ENCODE measurements around the gene CATSPER3. TPM values are rescaled to one million over a fixed set of nuclear protein-coding genes. Genes with fewer than 3 reads are reported as not detected.

Gene CATSPER3
- total RNA-seq, 6 experiments from 2014 or later, result 0.14 to 0.25 (median 0.19) TPM; not detected in 3

DNA sequence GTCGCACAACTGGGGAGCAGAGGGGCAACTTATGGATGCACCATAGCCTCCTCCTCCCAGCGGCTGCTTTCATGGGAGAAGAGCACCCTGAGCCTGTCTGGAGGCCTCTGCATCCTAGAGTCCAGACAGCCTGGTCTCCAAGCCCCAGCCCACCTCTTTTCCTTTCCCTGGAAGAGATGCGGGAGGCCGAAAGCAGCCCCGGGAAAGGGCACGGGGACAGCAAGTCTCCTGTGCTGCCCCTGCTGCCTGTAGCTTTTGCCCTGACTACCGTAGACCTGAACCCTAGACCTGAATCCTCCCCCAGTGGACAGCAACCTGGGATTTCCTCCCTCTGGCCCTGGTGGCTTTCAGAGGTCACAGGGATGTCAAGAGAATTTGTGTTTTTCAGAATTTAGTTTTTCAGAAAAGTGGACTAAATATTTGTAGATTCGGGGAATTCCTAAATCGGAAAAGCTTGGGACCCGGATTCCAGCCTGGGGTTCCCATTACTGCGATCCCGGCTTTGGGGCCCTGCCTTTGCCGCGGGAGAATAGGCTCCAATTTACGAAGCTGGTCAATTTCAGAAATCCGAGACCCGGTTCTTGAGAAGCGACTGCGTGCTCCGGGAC, 70.6 kb downstream of the CATSPER3 start:
- TF ChIP-seq, protein P1, sequence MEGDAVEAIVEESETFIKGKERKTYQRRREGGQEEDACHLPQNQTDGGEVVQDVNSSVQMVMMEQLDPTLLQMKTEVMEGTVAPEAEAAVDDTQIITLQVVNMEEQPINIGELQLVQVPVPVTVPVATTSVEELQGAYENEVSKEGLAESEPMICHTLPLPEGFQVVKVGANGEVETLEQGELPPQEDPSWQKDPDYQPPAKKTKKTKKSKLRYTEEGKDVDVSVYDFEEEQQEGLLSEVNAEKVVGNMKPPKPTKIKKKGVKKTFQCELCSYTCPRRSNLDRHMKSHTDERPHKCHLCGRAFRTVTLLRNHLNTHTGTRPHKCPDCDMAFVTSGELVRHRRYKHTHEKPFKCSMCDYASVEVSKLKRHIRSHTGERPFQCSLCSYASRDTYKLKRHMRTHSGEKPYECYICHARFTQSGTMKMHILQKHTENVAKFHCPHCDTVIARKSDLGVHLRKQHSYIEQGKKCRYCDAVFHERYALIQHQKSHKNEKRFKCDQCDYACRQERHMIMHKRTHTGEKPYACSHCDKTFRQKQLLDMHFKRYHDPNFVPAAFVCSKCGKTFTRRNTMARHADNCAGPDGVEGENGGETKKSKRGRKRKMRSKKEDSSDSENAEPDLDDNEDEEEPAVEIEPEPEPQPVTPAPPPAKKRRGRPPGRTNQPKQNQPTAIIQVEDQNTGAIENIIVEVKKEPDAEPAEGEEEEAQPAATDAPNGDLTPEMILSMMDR (IDR thresholded peaks at IDR 0.05), result no peak
- Mint-ChIP-seq H3K4me1 (ENCODE audit: low read depth) (peaks cover 6% of the 10 kb centered on the region; the same call in 1 of the 2 replicates), H3K36me3 (ENCODE audit: low read depth) (no peaks in the 10 kb centered on the region), H3K9me3 (no peaks in the 10 kb centered on the region), H3K27ac (no peak overlapping the region), H3K4me3 (no peak overlapping the region), H3K27me3 (ENCODE audit: insufficient read depth) (peaks cover 22% of the 10 kb centered on the region)
- DNase-seq, result no peak

DNA sequence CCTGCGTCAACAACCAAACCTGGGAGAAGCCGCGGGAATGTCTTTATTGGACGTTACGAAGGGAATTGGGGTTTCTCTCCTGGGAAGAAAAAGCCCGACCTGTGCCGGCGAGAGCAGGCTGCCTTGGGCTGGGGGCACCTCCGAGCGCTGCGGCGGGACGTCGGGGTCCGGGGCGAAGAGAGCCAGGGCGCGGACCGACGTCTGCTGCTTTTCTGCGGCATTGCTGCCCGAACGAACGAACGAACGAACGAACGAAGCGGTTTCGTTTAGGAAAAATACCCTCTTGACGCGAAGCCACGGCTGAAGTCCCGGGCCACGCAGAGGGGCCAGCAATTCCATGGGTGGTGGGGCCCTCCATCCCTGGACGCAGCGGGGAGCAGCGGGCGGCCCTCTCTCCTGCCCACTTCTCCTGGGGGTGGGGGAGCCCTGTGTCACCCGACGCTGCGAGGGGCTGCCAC, 71.1 kb downstream of the CATSPER3 start:
- Mint-ChIP-seq H3K36me3 (ENCODE audit: low read depth) (no peaks in the 10 kb centered on the region), H3K27ac (no peak overlapping the region), H3K27me3 (ENCODE audit: insufficient read depth) (peaks cover 22% of the 10 kb centered on the region), H3K9me3 (no peaks in the 10 kb centered on the region), H3K4me1 (ENCODE audit: low read depth) (peaks cover 6% of the 10 kb centered on the region; the same call in 1 of the 2 replicates), H3K4me3 (no peak overlapping the region)
- TF ChIP-seq, protein P1 (IDR thresholded peaks at IDR 0.05), result no peak
- no peak for DNase-seq

DNA sequence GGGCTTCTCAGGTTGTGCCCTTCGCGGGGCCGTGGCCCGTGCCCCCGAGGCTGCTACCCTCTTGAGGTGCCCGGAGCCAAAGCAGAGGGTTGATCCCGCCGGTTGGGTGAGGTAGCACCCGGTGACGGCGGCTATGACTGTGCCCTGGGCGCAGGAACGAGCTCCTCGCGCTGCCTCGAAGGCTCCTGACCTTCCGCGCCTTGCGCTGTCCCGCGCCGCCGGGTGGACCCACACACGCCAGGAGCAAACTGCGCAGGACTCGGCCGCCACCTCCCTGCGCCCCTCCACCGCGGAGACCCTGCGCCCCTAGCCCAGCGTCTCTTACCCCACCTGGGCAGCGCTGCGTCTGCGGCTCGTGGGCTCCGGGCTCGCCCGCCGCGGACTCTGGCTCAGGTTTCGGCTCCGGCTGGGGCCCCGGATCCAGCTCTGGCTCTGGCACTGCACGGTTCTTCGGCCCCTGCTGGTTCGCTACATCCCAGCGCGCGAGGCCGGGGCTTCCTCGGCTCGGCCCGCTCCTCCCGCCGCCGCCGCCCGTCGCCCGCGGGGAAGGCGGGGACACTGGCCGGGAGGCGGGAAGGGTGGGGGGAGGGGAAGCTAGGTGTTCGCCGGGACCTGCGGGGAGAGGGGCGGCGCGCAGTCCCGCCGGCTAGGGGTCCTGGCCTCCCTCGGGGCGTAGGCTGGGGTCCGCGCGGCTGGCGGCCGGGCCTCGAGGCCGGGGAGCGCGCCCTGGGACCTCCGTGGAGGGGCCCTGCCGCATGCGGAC, 71.7 kb downstream of the CATSPER3 start:
- peaks cover 6% of the 10 kb centered on the region; the same call in 1 of the 2 replicates for H3K4me1 Mint-ChIP-seq (ENCODE audit: low read depth)
- TF ChIP-seq, protein P1 (IDR thresholded peaks at IDR 0.05), result no peak
- no peak overlapping the region for H3K4me3 Mint-ChIP-seq
- H3K36me3 Mint-ChIP-seq (ENCODE audit: low read depth), result no peaks in the 10 kb centered on the region
- DNase-seq, result no peak
- peaks cover 22% of the 10 kb centered on the region for H3K27me3 Mint-ChIP-seq (ENCODE audit: insufficient read depth)
- H3K9me3 Mint-ChIP-seq, result no peaks in the 10 kb centered on the region
- H3K27ac Mint-ChIP-seq, result no peak overlapping the region

DNA sequence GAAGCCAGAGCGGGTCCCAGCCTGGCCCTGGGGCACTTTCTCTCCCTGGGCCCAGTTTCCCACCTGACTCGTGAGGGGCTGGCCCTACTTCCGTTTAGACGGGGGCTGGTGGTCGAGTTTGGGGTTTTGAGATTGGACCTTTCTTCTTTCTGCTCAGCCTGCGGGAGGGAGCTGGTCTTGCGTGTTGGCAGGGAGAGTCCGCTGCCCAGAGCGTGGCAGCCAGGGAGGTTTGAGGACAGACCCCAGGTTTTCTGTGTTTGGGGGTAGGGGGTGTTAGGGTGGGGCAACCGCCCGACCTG, 72.3 kb downstream of the CATSPER3 start:
- no peak for DNase-seq

DNA sequence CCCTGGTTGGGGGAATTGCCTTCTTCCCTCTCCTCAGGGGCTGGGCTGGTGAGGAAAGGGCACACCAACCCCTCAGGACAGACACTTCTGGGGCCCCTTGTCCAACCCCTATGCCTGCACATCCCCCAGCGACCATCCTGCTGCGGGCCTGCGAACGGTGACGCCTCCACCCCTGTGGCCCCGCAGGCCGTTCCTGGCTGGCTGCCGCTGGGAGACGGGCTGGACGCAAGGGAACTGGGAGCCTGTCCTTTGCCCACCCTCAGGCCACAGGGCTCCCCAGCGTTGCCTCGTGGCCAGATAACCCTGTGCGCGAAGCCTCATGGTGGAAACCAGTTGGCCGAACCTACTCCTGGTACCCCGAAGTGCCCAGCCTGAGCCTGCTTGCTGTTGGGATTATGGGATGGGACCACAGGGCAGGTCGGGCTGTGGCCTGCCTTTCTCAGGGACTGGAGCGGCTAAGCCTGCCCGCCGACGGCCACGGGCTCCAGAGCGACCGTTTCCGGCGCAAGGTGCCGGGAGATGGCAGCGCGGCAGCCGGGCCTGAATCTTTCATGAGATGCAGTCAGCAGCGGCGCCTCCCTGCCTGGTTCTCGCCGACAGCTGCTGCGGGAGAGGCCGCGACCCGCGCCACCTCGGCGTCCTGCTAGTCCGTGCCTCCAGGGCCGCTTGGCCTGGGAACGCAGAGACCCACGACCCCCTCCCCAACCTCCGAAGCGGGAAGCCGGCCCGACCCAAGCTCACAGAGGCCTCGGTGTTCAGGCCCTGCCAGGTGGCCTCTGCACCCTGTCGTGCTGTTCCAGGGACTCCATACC, 72.8 kb downstream of the CATSPER3 start:
- DNase-seq, result no peak
- peaks cover 22% of the 10 kb centered on the region for H3K27me3 Mint-ChIP-seq (ENCODE audit: insufficient read depth)
- no peaks in the 10 kb centered on the region for H3K9me3 Mint-ChIP-seq
- no peak overlapping the region for H3K4me3 Mint-ChIP-seq
- H3K36me3 Mint-ChIP-seq (ENCODE audit: low read depth), result no peaks in the 10 kb centered on the region
- no peaks in the 10 kb centered on the region for H3K4me1 Mint-ChIP-seq (ENCODE audit: low read depth)
- TF ChIP-seq, protein P1 (IDR thresholded peaks at IDR 0.05), result no peak
- H3K27ac Mint-ChIP-seq, result no peak overlapping the region

More for the DNA sequence above, 72.3 kb downstream of the CATSPER3 start:
- Mint-ChIP-seq H3K27me3 (ENCODE audit: insufficient read depth) (peaks cover 22% of the 10 kb centered on the region), H3K4me3 (no peak overlapping the region), H3K4me1 (ENCODE audit: low read depth) (peaks cover 2% of the 10 kb centered on the region; the same call in 1 of the 2 replicates), H3K9me3 (no peaks in the 10 kb centered on the region), H3K27ac (no peak overlapping the region), H3K36me3 (ENCODE audit: low read depth) (no peaks in the 10 kb centered on the region)
- TF ChIP-seq, protein P1 (IDR thresholded peaks at IDR 0.05), result no peak
